Suprapubic skin (tissue), 4 donors: ENCODE data around the gene MYO18B. TPM values are rescaled to one million over a fixed set of nuclear protein-coding genes. Genes with fewer than 3 reads are reported as not detected.

ENCODE experiments used
- DNase-seq, 2 donors: peaks; one replicate each; pipeline ENCODE4 v3.0.0-alpha.2; 2019; ENCODE audit warnings: low spot score in 2 of 2
- H3K27ac ChIP-seq: fragments of 200-600 bp; sonication (generic); one replicate; pipeline ENCODE4 v1.5.1; 2019
- H3K27me3 ChIP-seq: fragments of 200-600 bp; sonication (generic); one replicate; pipeline ENCODE4 v1.5.1; 2019
- H3K36me3 ChIP-seq: fragments of 200-600 bp; sonication (generic); one replicate; pipeline ENCODE4 v1.5.1; 2019
- H3K4me1 ChIP-seq: fragments of 200-600 bp; sonication (generic); one replicate; pipeline ENCODE4 v1.5.1; 2019
- H3K4me3 ChIP-seq: fragments of 200-600 bp; sonication (generic); one replicate; pipeline ENCODE4 v1.5.1; 2019; ENCODE audit warnings: mild to moderate bottlenecking
- H3K9me3 ChIP-seq: fragments of 200-600 bp; sonication (generic); one replicate; pipeline ENCODE4 v1.5.1; 2019
- CTCF ChIP-seq, 2 donors: fragments of 200-600 bp in 1 of 2; fragments of 450-650 bp in 1 of 2; sonication (generic) in 1 of 2; IDR thresholded peaks; one replicate each; pipeline ENCODE4 v1.5.1; 2016 to 2019; ENCODE audit warnings: antibody characterized with exemption in 2 of 2, mild to moderate bottlenecking in 1 of 2, moderate library complexity in 1 of 2
- EP300 ChIP-seq: sonication (generic); formaldehyde crosslinking; IDR thresholded peaks from one replicate; pipeline ENCODE4 v1.6.1; 2017; ENCODE audit warnings: antibody characterized with exemption
- POLR2A ChIP-seq, 2 donors: fragments of 450-650 bp; IDR thresholded peaks; one replicate each; pipeline ENCODE4 v1.6.1; 2017; ENCODE audit warnings: antibody characterized with exemption in 2 of 2, mild to moderate bottlenecking in 2 of 2, moderate library complexity in 2 of 2
- POLR2AphosphoS5 ChIP-seq, 3 donors: sonication (generic); formaldehyde crosslinking; IDR thresholded peaks; one replicate each; pipeline ENCODE4 v1.6.1; 2017; ENCODE audit warnings: antibody characterized with exemption in 3 of 3
- WGBS: methylation state at CpG from one replicate; pipeline ENCODE4 v1.1.5; 2018; 5-methylcytosine and 5-hydroxymethylcytosine counted together
- total RNA-seq, 4 donors: library from RNA; depleted of rRNA; stranded (reverse); fragments of >200 nt; gene quantifications; one replicate each; pipeline ENCODE4 v1.1.0, GENCODE V29; 2016

The MYO18B gene
- total RNA-seq, 4 donors from 2014 or later, result 1.2 to 3.2 (median 1.7) TPM

GRCh38 chr22:25763239-25763777, 21.3 kb downstream of the MYO18B start:
- Histone ChIP-seq H3K36me3 (no peaks in the 10 kb centered on the region), H3K4me1 (no peaks in the 10 kb centered on the region), H3K9me3 (peaks cover 7% of the 10 kb centered on the region), H3K4me3 (no peak overlapping the region), H3K27me3 (peaks cover 9% of the 10 kb centered on the region), H3K27ac (no peak overlapping the region)
- WGBS, result 63% methylated on average over 7 of the region's 7 CpGs
- no peak for DNase-seq
- TF ChIP-seq POLR2A (IDR thresholded peaks at IDR 0.05) (no peak), EP300 (no peak), CTCF (IDR thresholded peaks at IDR 0.05) (no peak), POLR2AphosphoS5 (IDR thresholded peaks at IDR 0.05) (no peak)

- Histone ChIP-seq H3K9me3 (peaks cover 7% of the 10 kb centered on the region), H3K36me3 (no peaks in the 10 kb centered on the region), H3K4me3 (no peak overlapping the region), H3K27ac (no peak overlapping the region), H3K4me1 (no peaks in the 10 kb centered on the region), H3K27me3 (peaks cover 14% of the 10 kb centered on the region)
- 69% methylated on average over 8 of the region's 8 CpGs for WGBS
- TF ChIP-seq EP300, result no peak
- no peak for DNase-seq
Observed at GRCh38 chr22:25764270-25765015, 22.5 kb downstream of the MYO18B start.

- no peak for TF ChIP-seq POLR2A (IDR thresholded peaks at IDR 0.05)
- no peak for TF ChIP-seq POLR2AphosphoS5 (IDR thresholded peaks at IDR 0.05)
- TF ChIP-seq CTCF (IDR thresholded peaks at IDR 0.05), result no peak
- TF ChIP-seq EP300, result no peak
- WGBS, result 88% methylated on average over 2 of the region's 2 CpGs
Observed at GRCh38 chr22:25765016-25765367, 23.0 kb downstream of the MYO18B start.

GRCh38 chr22:25765801-25766200, 23.8 kb downstream of the MYO18B start:
- 100% methylated on average over 3 of the region's 4 CpGs for WGBS
- Histone ChIP-seq H3K4me3 (no peak overlapping the region), H3K27me3 (peaks cover 14% of the 10 kb centered on the region), H3K36me3 (no peaks in the 10 kb centered on the region), H3K27ac (no peak overlapping the region), H3K9me3 (peaks cover 7% of the 10 kb centered on the region), H3K4me1 (no peaks in the 10 kb centered on the region)
- TF ChIP-seq POLR2AphosphoS5 (IDR thresholded peaks at IDR 0.05), result no peak
- TF ChIP-seq CTCF (IDR thresholded peaks at IDR 0.05), result no peak
- no peak for TF ChIP-seq POLR2A (IDR thresholded peaks at IDR 0.05)
- no peak for TF ChIP-seq EP300
- no peak for DNase-seq

More at GRCh38 chr22:25765016-25765367, 23.0 kb downstream of the MYO18B start:
- no peaks in the 10 kb centered on the region for H3K4me1 ChIP-seq
- no peak overlapping the region for H3K27ac ChIP-seq
- H3K4me3 ChIP-seq, result no peak overlapping the region
- no peak for DNase-seq
- H3K27me3 ChIP-seq, result peaks cover 14% of the 10 kb centered on the region
- peaks cover 7% of the 10 kb centered on the region for H3K9me3 ChIP-seq
- no peaks in the 10 kb centered on the region for H3K36me3 ChIP-seq

- no peaks in the 10 kb centered on the region for H3K36me3 ChIP-seq
- H3K9me3 ChIP-seq, result peaks cover 7% of the 10 kb centered on the region
- no peaks in the 10 kb centered on the region for H3K4me1 ChIP-seq
- no peak for TF ChIP-seq POLR2A (IDR thresholded peaks at IDR 0.05)
- TF ChIP-seq POLR2AphosphoS5 (IDR thresholded peaks at IDR 0.05), result no peak
- no peak for TF ChIP-seq CTCF (IDR thresholded peaks at IDR 0.05)
- no peak for TF ChIP-seq EP300
- no peak for DNase-seq
- no peak overlapping the region for H3K4me3 ChIP-seq
- WGBS, result 98% methylated on average over 3 of the region's 3 CpGs
- H3K27ac ChIP-seq, result no peak overlapping the region
- peaks cover 14% of the 10 kb centered on the region for H3K27me3 ChIP-seq
Observed at GRCh38 chr22:25766418-25766817, 24.4 kb downstream of the MYO18B start.
